BJ (cell line): ENCODE data around the gene FBLL1. TPM values are rescaled to one million over a fixed set of nuclear protein-coding genes. Genes with fewer than 3 reads are reported as not detected.

Experiments
- CTCF ChIA-PET: fragments of 350-600 bp; formaldehyde crosslinking; extraction: SDS; loops from one replicate; lab custom pipeline; 2021; ENCODE audit warnings: antibody characterized with exemption, inconsistent platforms; lab: Yijun Ruan, JAX
- POLR2A ChIA-PET: fragments of 300-600 bp; sonication (Branson Sonifier 250); formaldehyde crosslinking; extraction: SDS; loops from one replicate; lab custom pipeline; 2021; ENCODE audit warnings: antibody characterized with exemption; lab: Charles Lee
- DNase-seq: peaks from one replicate; pipeline ENCODE4 v3.0.0-alpha.2; 2011; ENCODE audit warnings: low read depth
- H3K27me3 ChIP-seq: 2 replicates; pipeline ENCODE4 v1.6.0; 2011; ENCODE audit warnings: low read length; ENCODE audit not compliant: control insufficient read depth, insufficient read depth
- H3K36me3 ChIP-seq: 2 replicates; pipeline ENCODE4 v1.5.1; 2011; ENCODE audit warnings: low read length; ENCODE audit not compliant: control insufficient read depth, insufficient read depth
- H3K4me3 ChIP-seq: 2 replicates; pipeline ENCODE4 v1.5.1; 2011; ENCODE audit warnings: low read depth, mild to moderate bottlenecking, control low read depth, low read length
- polyA plus RNA-seq: library from polyadenylated mRNA; depleted of rRNA; stranded (reverse); fragments of >200 nt; gene quantifications from 2 replicates; pipeline ENCODE4 v1.2.3, GENCODE V29; 2011
- TF ChIP-seq, protein P1 (sequence below): IDR thresholded peaks from 2 replicates; pipeline ENCODE4 v1.5.1; 2011; ENCODE audit warnings: low read depth, mild to moderate bottlenecking, control low read depth, inconsistent platforms, low read length, moderate library complexity; ENCODE audit not compliant: insufficient read depth

Gene FBLL1
- polyA plus RNA-seq, 1 experiment: 0.56 TPM

DNA sequence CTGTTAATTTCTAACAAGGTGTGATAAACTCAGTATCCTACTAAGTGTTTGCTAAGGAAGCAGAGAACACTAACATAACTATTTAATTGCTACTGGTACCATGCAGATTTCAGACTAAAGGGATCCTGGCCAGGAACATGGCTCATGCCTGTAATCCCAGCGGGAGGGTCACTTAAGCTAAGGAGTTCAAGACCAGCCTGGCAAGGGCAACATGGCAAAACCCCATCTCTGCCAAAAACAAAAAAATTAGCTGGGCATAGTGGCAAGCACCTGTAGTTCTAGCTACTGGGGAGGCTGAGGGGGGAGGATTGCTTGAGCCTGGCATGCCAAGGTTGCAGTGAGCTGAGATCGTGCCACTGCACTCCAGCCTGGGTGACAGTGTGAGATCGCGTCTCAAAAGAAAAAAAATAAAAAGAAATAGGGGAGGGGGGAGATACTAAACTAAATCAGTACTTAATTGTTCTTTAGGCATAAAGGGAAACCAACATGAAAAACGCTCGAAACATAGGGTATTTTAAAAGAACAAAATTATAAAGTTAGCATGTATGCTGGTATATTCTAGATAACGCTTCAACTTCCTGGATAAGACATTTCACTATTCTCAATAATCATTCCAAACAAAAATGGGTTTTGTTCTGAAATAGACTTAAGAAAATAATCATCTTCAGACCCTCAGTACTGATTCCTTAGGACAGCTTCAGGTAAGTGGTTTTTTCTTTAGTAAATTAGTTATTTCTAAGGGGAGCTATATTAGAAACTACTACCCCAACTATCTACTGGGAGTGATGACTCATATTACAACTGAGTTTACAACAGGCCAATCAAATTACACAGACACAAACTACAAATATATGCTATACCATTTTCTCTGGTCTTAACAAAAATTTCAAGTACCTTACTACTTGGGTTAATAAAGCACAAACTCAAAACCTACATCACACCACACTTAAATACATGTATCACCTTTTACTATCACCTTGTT is 46.6 kb downstream of the FBLL1 start:
- no peaks in the 10 kb centered on the region for H3K36me3 ChIP-seq
- ChIA-PET POLR2A (no interaction called here), CTCF (no interaction called here)
- no peak overlapping the region for H3K4me3 ChIP-seq
- DNase-seq: no peak
- TF ChIP-seq, protein P1, sequence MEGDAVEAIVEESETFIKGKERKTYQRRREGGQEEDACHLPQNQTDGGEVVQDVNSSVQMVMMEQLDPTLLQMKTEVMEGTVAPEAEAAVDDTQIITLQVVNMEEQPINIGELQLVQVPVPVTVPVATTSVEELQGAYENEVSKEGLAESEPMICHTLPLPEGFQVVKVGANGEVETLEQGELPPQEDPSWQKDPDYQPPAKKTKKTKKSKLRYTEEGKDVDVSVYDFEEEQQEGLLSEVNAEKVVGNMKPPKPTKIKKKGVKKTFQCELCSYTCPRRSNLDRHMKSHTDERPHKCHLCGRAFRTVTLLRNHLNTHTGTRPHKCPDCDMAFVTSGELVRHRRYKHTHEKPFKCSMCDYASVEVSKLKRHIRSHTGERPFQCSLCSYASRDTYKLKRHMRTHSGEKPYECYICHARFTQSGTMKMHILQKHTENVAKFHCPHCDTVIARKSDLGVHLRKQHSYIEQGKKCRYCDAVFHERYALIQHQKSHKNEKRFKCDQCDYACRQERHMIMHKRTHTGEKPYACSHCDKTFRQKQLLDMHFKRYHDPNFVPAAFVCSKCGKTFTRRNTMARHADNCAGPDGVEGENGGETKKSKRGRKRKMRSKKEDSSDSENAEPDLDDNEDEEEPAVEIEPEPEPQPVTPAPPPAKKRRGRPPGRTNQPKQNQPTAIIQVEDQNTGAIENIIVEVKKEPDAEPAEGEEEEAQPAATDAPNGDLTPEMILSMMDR: no peak
- H3K27me3 ChIP-seq: no peaks in the 10 kb centered on the region

DNA sequence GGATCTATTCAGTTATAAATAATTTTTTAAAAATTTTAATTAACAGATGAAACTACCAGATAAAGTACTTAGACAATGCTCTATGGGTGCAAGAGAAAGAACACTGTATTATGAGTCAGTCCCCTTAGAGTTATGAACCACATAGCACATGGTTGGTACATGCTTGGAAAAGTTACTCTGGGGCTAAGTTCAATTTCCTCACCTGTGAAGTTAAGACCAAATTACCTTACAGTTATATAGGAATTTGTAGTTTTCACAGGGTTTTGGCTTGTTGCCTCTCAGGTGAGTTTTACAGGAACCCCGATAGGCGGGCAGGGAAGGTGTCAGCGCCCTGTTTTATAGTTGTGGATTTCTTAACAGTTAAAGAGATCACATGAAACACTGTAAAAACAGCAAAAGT is 48.9 kb downstream of the FBLL1 start:
- CTCF ChIA-PET: interaction anchor here (1.1 kb wide), 1 partner anchor 23 kb away, joined by 3 read pairs; no protein-coding TSS in a partner anchor
- POLR2A ChIA-PET: no interaction called here
- no peaks in the 10 kb centered on the region for H3K27me3 ChIP-seq
- TF ChIP-seq, protein P1: no peak
- DNase-seq: no peak
- H3K36me3 ChIP-seq: no peaks in the 10 kb centered on the region
- peak overlapping the region; percentile 95 for H3K4me3 ChIP-seq

DNA sequence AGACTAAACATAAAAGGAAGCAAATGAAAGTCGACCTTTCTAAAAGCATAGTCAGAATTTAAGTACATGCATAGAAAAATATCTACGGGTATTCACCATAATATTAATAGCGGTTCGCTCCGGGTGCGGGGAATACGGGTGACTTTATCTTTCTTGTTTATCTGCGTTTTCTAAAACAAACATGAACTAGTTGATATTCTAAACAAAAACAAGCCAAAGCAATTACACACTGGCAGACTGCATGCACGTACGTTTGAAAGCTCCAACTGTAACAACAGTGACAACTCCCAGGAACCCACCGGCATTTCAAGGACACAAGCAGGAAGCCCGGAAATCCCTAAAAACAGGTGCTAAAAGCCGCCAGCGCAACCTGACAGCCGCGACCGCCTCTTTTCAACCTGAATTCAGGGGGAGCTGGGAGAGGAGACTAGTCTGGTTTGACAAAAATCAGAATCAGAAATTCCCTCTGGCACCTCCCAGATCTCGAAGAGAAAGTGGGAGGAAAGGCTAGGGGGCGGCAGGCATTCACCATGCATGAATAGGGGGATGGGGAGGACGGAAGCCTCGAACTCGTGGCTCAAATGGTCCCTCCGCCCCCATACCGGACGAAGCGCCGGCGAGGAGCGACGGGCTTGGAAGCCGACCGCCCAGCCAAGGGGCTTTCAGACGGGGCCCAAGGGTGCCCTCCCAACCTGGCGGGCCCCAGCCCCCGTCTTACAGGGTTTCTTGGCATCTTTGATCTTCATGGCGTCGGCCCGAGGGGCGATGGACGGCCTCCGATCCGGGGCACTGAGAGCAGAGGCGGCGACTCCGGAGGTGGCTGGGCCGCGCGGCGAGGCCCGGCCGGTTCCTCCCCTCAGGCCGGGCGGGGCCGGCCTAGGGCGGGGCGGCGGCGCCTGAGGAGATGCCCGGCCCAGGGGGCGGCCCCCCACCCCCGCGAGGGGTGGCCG is 49.7 kb downstream of the FBLL1 start, which contains the start of gene PANK3:
Gene PANK3, minus strand, starts transcription at position 831 of the 950 bp plus-strand sequence. Its CDS starts 85 bp downstream, at position 746.
- ChIA-PET POLR2A (no interaction called here), CTCF (interaction anchor here (0.9 to 1.1 kb wide), 3 partner anchors 8 to 24 kb away, joined by 3 read pairs; no protein-coding TSS in a partner anchor)
- TF ChIP-seq, protein P1: no peak
- Histone ChIP-seq H3K4me3 (peak within 1 kb of the TSS; percentile 95), H3K27me3 (no peaks in the 10 kb centered on the region), H3K36me3 (no peaks in the 10 kb centered on the region)
- no peak for DNase-seq

DNA sequence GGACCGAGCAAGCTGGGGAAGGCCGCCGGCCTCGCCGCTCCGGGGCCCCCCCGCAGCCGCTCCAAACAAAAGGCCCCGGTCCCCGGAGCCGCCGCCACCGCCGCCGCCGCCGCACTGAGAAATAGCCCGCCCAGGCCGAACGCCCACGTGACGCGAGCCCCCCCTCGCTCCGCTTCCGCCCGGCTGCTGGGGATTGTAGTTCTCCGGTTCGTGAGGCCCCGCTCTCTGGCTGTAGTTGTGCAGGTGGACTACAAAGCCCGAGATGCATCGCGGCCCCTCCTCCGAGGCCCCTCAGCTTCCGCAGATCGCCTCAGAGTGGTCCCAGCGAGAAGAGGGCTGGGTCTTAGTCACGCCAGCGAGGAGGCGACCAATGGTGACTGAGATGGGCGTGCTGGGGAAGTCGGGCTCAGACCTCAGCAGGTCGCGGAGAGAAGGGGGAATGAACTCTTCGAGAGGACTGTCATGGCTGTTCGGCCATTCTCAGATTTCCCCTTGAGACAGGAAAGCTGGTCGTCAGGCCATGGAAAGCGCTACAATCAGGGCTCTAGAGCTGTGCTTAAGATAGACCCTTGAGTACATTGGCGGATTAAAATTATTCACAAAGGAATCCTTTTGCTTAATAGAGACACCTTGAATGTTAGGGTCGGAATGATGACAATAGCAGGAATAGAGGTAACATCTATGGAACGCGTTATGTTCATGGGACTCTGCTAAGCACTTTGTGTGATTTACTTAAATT is 50.6 kb downstream of the FBLL1 start:
- Histone ChIP-seq H3K36me3 (no peaks in the 10 kb centered on the region), H3K27me3 (no peaks in the 10 kb centered on the region), H3K4me3 (peak overlapping the region; percentile 95)
- CTCF ChIA-PET: interaction anchor here (0.9 to 1.0 kb wide), 3 partner anchors 9 to 12 kb away, joined by 3 to 4 read pairs (median 3); no protein-coding TSS in a partner anchor
- POLR2A ChIA-PET: no interaction called here
- TF ChIP-seq, protein P1: no peak
- DNase-seq: peak; percentile 97
